A673 (cell line): ENCODE measurements around the gene EYS. TPM values are rescaled to one million over a fixed set of nuclear protein-coding genes. Genes with fewer than 3 reads are reported as not detected.

Experiments
- BruUV-seq: library from RNA; stranded (reverse); fragments of 400-500 nt; replicated peaks from 2 replicates; lab custom pipeline; 2021; lab: Mats Ljungman, UMichigan
- CTCF ChIA-PET: fragments of 300-600 bp; sonication (Branson Sonifier 250); formaldehyde crosslinking; loops from one replicate; lab custom pipeline; 2022; ENCODE audit warnings: antibody characterized with exemption; lab: Charles Lee
- POLR2A ChIA-PET: fragments of 300-600 bp; sonication (Branson Sonifier 250); formaldehyde crosslinking; loops from one replicate; lab custom pipeline; 2022; ENCODE audit warnings: antibody characterized with exemption; ENCODE audit not compliant: low non-redundant PET; lab: Charles Lee
- DNase-seq: peaks from one replicate; pipeline ENCODE4 v3.0.0-alpha.2; 2015; ENCODE audit warnings: low spot score
- H3K27ac ChIP-seq: fragments of 200-600 bp; sonication (generic); 2 replicates; pipeline ENCODE4 v1.5.1; 2016; ENCODE audit warnings: mixed run types, low read depth, mild to moderate bottlenecking, mixed read lengths, antibody characterized with exemption, low read length; ENCODE audit not compliant: poor library complexity, severe bottlenecking
- H3K27me3 ChIP-seq: fragments of 200-600 bp; sonication (generic); replicated peaks from 2 replicates; pipeline ENCODE4 v1.6.1; 2017; ENCODE audit warnings: mixed run types, low read depth, mild to moderate bottlenecking, mixed read lengths, antibody characterized with exemption, low read length; ENCODE audit not compliant: insufficient read depth, poor library complexity
- H3K36me3 ChIP-seq: fragments of 200-600 bp; sonication (generic); 2 replicates; pipeline ENCODE4 v1.6.1; 2016; ENCODE audit warnings: mixed run types, mild to moderate bottlenecking, mixed read lengths, antibody characterized with exemption, low read length; ENCODE audit not compliant: insufficient read depth, poor library complexity, severe bottlenecking
- H3K4me1 ChIP-seq: fragments of 200-600 bp; sonication (generic); 2 replicates; pipeline ENCODE4 v1.6.1; 2017; ENCODE audit warnings: mixed run types, mild to moderate bottlenecking, mixed read lengths, antibody characterized with exemption, low read length; ENCODE audit not compliant: insufficient read depth, poor library complexity, severe bottlenecking
- H3K4me3 ChIP-seq: fragments of 200-600 bp; sonication (generic); 2 replicates; pipeline ENCODE4 v1.5.1; 2016; ENCODE audit warnings: low read depth, mixed run types, mild to moderate bottlenecking, mixed read lengths, low read length; ENCODE audit not compliant: poor library complexity, severe bottlenecking
- H3K9me3 ChIP-seq: fragments of 200-600 bp; sonication (generic); 2 replicates; pipeline ENCODE4 v1.6.1; 2016; ENCODE audit warnings: mixed run types, low read depth, mild to moderate bottlenecking, mixed read lengths, antibody characterized with exemption, low read length; ENCODE audit not compliant: poor library complexity, severe bottlenecking
- CTCF ChIP-seq: fragments of 300-800, 200-600 bp; sonication (generic); conservative IDR thresholded peaks from 2 replicates; pipeline ENCODE4 v1.5.1; 2017; ENCODE audit warnings: low read depth, mild to moderate bottlenecking, antibody characterized with exemption, low read length, moderate library complexity, mixed read lengths
- EZH2 ChIP-seq: fragments of 200-600 bp; sonication (generic); IDR thresholded peaks from 2 replicates; pipeline ENCODE4 v1.6.1; 2017; ENCODE audit warnings: borderline replicate concordance, low read depth, mild to moderate bottlenecking, mixed read lengths, antibody characterized with exemption, low read length; ENCODE audit not compliant: poor library complexity, severe bottlenecking
- intact Hi-C: fragments of 100-400 bp; cut with micrococcal nuclease; formaldehyde crosslinking; loops from one replicate; pipeline ENCODE4 v1.10.0; 2022; ENCODE audit not compliant: unreplicated experiment
- total RNA-seq: library from RNA; stranded (reverse); gene quantifications from 2 replicates; pipeline ENCODE4 v1.2.3, GENCODE V29; 2021

Gene EYS
- total RNA-seq, 1 experiment from 2014 or later: 0.47 TPM

- Histone ChIP-seq H3K4me3 (no peak overlapping the region), H3K4me1 (no peaks in the 10 kb centered on the region), H3K27me3 (no peaks in the 10 kb centered on the region), H3K27ac (no peak overlapping the region), H3K9me3 (no peaks in the 10 kb centered on the region), H3K36me3 (no peaks in the 10 kb centered on the region)
- DNase-seq: no peak
- TF ChIP-seq CTCF: no peak
- no peak for TF ChIP-seq EZH2
- POLR2A ChIA-PET: no interaction called here
- intact Hi-C loops: no loop called here
- CTCF ChIA-PET: no interaction called here
- BruUV-seq: no TSS peak
Observed at GRCh38 chr6:64123761-64124633, 1583.0 kb downstream of the EYS start.

GRCh38 chr6:64122712-64123375, 1584.2 kb downstream of the EYS start:
- Histone ChIP-seq H3K4me1 (no peaks in the 10 kb centered on the region), H3K27me3 (no peaks in the 10 kb centered on the region), H3K27ac (no peak overlapping the region), H3K4me3 (no peak overlapping the region), H3K36me3 (no peaks in the 10 kb centered on the region), H3K9me3 (no peaks in the 10 kb centered on the region)
- intact Hi-C loops: no loop called here
- DNase-seq: no peak
- no TSS peak for BruUV-seq
- TF ChIP-seq CTCF: no peak
- no peak for TF ChIP-seq EZH2
- POLR2A ChIA-PET: no interaction called here
- CTCF ChIA-PET: no interaction called here

- H3K9me3 ChIP-seq: peaks cover 4% of the 10 kb centered on the region
- H3K36me3 ChIP-seq: no peaks in the 10 kb centered on the region
- intact Hi-C loops: no loop called here
- BruUV-seq: no TSS peak
- no peaks in the 10 kb centered on the region for H3K4me1 ChIP-seq
- no peak overlapping the region for H3K4me3 ChIP-seq
- no peak for DNase-seq
- no peaks in the 10 kb centered on the region for H3K27me3 ChIP-seq
- POLR2A ChIA-PET: no interaction called here
- TF ChIP-seq EZH2: no peak
- no peak for TF ChIP-seq CTCF
- CTCF ChIA-PET: no interaction called here
- no peak overlapping the region for H3K27ac ChIP-seq
Observed at GRCh38 chr6:64121011-64121565, 1585.9 kb downstream of the EYS start.
